GM23248 (cell line): ENCODE data around the gene POLRMT.

ENCODE experiments used
- EZH2 ChIP-seq: fragments of 200-600 bp; sonication (generic); IDR thresholded peaks from 2 replicates; pipeline ENCODE4 v1.6.1; 2018; ENCODE audit warnings: antibody characterized with exemption, mild to moderate bottlenecking; ENCODE audit not compliant: insufficient read depth, poor library complexity, severe bottlenecking
- EZH2phosphoT487 ChIP-seq: fragments of 200-600 bp; sonication (generic); IDR thresholded peaks from 2 replicates; pipeline ENCODE4 v1.6.1; 2018; ENCODE audit warnings: antibody characterized with exemption, moderate library complexity, mild to moderate bottlenecking, low read depth; ENCODE audit not compliant: insufficient read depth

DNA sequence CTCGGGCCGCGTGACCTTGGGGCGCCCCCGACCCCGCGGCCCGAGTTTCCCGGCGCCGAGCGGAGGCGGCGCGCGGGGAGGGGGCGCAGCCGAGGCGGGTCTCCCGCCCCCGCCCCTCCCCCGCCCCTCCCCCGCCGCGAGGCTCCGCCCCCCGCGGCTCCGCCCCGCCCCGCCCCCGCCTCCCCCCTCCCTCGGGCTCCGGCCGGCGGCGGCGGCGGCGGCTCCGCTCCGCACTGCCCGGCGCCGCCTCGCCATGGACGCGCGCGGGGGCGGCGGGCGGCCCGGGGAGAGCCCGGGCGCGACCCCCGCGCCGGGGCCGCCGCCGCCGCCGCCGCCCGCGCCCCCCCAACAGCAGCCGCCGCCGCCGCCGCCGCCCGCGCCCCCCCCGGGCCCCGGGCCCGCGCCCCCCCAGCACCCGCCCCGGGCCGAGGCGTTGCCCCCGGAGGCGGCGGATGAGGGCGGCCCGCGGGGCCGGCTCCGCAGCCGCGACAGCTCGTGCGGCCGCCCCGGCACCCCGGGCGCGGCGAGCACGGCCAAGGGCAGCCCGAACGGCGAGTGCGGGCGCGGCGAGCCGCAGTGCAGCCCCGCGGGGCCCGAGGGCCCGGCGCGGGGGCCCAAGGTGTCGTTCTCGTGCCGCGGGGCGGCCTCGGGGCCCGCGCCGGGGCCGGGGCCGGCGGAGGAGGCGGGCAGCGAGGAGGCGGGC is 43.5 kb downstream of the POLRMT start, which contains the start of gene HCN2:
- TF ChIP-seq EZH2 = no peak
- TF ChIP-seq EZH2phosphoT487 = no peak
